Stomach smooth muscle (tissue), 2 donors: ENCODE measurements around the gene FEZF1.

ENCODE experiments used
- H3K27ac ChIP-seq: one replicate; pipeline ENCODE4 v1.7.0; 2013; ENCODE audit warnings: mild to moderate bottlenecking, low read length, inconsistent platforms
- H3K27me3 ChIP-seq, 2 donors: one replicate each; pipeline ENCODE4 v1.7.0; 2013; ENCODE audit warnings: low read length in 2 of 2; ENCODE audit not compliant: insufficient read depth in 2 of 2, control insufficient read depth in 1 of 2
- H3K36me3 ChIP-seq, 2 donors: one replicate each; pipeline ENCODE4 v1.7.0; 2013; ENCODE audit warnings: low read length in 2 of 2; ENCODE audit not compliant: control insufficient read depth in 2 of 2, insufficient read depth in 2 of 2
- H3K4me1 ChIP-seq: one replicate; pipeline ENCODE4 v1.7.0; 2013; ENCODE audit warnings: low read length; ENCODE audit not compliant: control insufficient read depth, insufficient read depth
- H3K4me3 ChIP-seq, 2 donors: one replicate each; pipeline ENCODE4 v1.7.0; 2013; ENCODE audit warnings: low read length in 2 of 2
- H3K9ac ChIP-seq, 2 donors: one replicate each; pipeline ENCODE4 v1.7.0; 2013; ENCODE audit warnings: low read length in 2 of 2, mild to moderate bottlenecking in 1 of 2
- H3K9me3 ChIP-seq, 2 donors: one replicate each; pipeline ENCODE4 v1.7.0; 2013; ENCODE audit warnings: low read length in 2 of 2; ENCODE audit not compliant: control insufficient read depth in 2 of 2
- donor health status: healthy.
- donor health status: Pancreatic carcinoma.

Gene FEZF1

DNA sequence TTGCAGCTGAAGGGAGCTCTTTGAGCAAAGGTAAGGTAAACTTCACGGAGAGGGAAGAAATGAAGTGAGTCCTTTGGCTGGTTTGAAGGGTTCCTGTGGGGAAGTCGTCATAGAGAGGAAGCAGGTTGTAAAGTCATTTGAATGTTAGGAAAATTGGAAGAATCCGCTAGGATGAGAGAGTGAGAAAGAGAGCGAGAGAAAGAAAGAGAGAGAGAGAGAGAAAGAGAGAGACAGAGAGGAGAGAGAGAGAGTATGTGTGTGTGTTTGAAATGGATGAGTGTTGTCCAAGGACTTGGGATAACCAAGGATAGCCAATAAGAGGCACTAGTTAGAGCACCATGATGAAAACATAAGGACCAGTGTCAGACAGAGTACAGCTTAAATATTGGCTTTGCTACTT lies 43.1 kb downstream of the FEZF1 start:
- H3K9me3 ChIP-seq, result no peaks in the 10 kb centered on the region
- H3K4me1 ChIP-seq, result no peaks in the 10 kb centered on the region
- no peak overlapping the region for H3K27ac ChIP-seq
- H3K4me3 ChIP-seq, result no peak overlapping the region
- H3K9ac ChIP-seq, result no peak overlapping the region
- no peaks in the 10 kb centered on the region for H3K27me3 ChIP-seq
- H3K36me3 ChIP-seq, result no peaks in the 10 kb centered on the region

DNA sequence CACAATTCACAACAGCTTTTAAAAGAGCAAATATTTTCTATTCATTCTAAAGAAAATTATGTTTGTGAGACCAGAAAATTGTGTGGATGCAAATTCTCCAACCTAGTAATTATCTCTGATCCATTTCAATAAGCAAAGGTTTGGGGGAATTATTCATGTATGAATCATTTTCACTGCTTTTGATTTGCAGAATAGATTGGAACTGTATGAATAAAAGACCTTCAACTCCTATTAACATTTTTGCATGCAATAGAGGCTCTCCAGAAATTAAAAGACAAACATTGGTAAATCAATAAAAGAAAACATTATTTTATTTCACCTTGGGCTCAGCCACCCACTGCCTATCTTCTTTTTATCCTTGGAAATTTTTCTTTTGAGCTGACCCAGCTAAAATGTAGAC lies 43.5 kb downstream of the FEZF1 start:
- no peak overlapping the region for H3K9ac ChIP-seq
- no peak overlapping the region for H3K4me3 ChIP-seq
- no peaks in the 10 kb centered on the region for H3K4me1 ChIP-seq
- no peaks in the 10 kb centered on the region for H3K36me3 ChIP-seq
- H3K27me3 ChIP-seq, result no peaks in the 10 kb centered on the region
- no peaks in the 10 kb centered on the region for H3K9me3 ChIP-seq
- no peak overlapping the region for H3K27ac ChIP-seq

DNA sequence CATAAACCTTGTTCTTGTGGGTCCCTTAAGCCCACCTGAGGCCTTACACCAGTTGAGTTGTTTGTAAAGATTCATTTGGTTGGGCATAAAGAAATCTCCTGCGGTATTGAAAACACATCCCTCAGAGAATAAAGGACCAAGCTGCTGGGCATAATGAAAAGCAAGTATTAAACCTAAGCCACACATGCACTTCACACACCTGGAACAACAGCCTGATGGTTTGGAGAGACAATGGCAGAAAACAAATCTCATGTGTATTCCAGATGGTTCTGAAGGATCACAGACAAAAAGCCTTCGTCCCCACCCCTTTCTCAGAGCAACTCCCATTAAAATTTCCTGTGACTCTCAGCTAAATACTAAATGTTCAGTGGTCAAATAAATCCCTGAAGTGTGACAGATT lies 44.2 kb downstream of the FEZF1 start:
- Histone ChIP-seq H3K4me3 (no peak overlapping the region), H3K4me1 (no peaks in the 10 kb centered on the region), H3K27ac (no peak overlapping the region), H3K9ac (no peak overlapping the region), H3K9me3 (no peaks in the 10 kb centered on the region), H3K36me3 (no peaks in the 10 kb centered on the region), H3K27me3 (peaks cover 0 to 2% of the 10 kb centered on the region in 2 donors)

DNA sequence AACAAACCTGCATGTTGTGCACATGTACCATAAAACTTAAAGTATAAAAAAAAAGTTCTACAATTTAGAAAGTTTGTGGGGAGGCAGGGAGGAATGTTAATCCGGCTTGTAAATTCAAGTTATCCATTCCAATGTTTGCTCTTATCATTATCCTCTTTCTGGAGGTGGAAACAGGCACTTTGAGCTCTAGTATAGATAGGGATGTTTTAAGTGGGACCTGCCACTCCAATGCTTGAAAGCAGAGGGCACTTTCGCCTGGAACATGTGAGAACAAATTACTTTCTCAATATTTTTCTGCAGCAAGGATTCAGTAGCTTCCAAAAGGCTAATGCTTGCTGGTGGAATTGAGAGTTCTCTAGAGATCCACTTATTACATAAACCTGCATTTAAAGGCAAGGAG lies 45.6 kb downstream of the FEZF1 start:
- peaks cover 0 to 2% of the 10 kb centered on the region in 2 donors for H3K27me3 ChIP-seq
- no peaks in the 10 kb centered on the region for H3K4me1 ChIP-seq
- no peak overlapping the region for H3K4me3 ChIP-seq
- H3K9ac ChIP-seq, result no peak overlapping the region
- H3K27ac ChIP-seq, result no peak overlapping the region
- H3K9me3 ChIP-seq, result no peaks in the 10 kb centered on the region
- no peaks in the 10 kb centered on the region for H3K36me3 ChIP-seq

DNA sequence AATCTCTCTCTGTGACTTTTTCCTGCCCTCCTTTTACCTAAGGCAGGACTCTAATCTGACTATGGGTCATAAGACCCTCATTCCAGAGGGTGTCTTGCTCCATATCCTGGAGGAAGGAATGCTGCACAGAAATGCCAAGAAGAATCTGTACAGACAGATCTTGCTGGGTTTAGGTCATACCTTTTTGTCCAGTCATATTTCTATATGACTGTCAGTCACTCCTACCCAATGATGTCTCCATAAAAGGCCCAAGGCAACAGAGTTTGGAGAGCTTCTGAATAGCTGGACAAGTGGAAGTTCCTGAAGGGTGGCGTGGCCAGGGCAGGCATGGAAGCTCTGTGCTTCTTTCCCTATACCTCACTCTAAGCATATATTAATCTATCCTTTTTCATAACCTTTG lies 47.5 kb downstream of the FEZF1 start:
- no peaks in the 10 kb centered on the region for H3K9me3 ChIP-seq

DNA sequence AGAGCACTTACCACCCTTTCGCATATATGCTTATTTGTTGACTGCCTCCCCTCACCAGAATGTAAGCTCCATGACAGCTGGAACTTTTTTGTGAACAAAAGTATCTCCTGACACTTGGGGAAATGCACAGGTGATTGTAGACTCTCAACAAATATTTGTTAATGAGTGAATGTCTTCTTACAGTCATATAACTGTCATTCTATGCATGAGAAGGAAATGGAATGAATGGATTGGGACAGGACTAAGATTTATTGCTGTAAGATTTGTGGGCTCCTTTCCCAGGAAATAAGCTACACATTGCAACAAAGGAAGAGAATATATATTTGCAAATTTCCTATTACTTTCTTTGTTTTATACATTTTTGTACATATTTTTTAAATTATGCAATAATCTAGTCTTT lies 48.5 kb downstream of the FEZF1 start:
- no peaks in the 10 kb centered on the region for H3K9me3 ChIP-seq
- H3K27ac ChIP-seq, result no peak overlapping the region
- no peaks in the 10 kb centered on the region for H3K36me3 ChIP-seq
- peaks cover 0 to 2% of the 10 kb centered on the region in 2 donors for H3K27me3 ChIP-seq
- H3K4me3 ChIP-seq, result no peak overlapping the region
- H3K9ac ChIP-seq, result no peak overlapping the region
- H3K4me1 ChIP-seq, result no peaks in the 10 kb centered on the region

More for the DNA sequence above, 47.5 kb downstream of the FEZF1 start:
- Histone ChIP-seq H3K36me3 (no peaks in the 10 kb centered on the region), H3K4me3 (no peak overlapping the region), H3K9ac (no peak overlapping the region), H3K27me3 (peaks cover 0 to 2% of the 10 kb centered on the region in 2 donors), H3K4me1 (no peaks in the 10 kb centered on the region), H3K27ac (no peak overlapping the region)

DNA sequence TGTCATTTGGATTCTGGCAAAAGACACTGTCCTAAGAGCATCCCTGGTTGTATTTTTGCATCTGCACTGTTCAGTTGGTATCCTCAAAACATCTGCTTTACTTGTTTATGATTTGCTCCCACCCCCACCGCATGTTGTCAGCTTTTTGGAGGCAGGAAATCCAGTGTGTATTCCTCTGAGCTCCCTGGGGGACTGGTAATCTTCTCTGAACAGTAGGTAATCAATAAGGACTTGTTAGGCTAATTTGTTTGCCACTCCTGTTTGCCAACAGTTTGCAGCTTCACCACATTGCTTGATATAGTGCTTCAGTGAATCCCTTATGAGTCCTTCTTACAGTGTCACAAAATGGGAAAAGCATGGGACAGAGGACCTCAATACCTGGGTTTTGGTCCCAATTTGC lies 49.1 kb downstream of the FEZF1 start:
- Histone ChIP-seq H3K27me3 (peaks cover 0 to 2% of the 10 kb centered on the region in 2 donors), H3K4me1 (no peaks in the 10 kb centered on the region), H3K4me3 (no peak overlapping the region), H3K9ac (no peak overlapping the region), H3K27ac (no peak overlapping the region), H3K36me3 (no peaks in the 10 kb centered on the region), H3K9me3 (no peaks in the 10 kb centered on the region)
